Thyroid gland (tissue), 4 donors: ENCODE results near the gene LIN54.

ENCODE experiments used
- CTCF ChIP-seq, 6 experiments: fragments of 200-600 bp in 3 of 6; fragments of 450-650 bp in 3 of 6; sonication (generic) in 3 of 6; IDR thresholded peaks; one replicate each; pipeline ENCODE4 v1.5.1; 2016 to 2019; ENCODE audit warnings: antibody characterized with exemption in 6 of 6, mild to moderate bottlenecking in 2 of 6, inconsistent platforms in 1 of 6, moderate library complexity in 1 of 6
- POLR2A ChIP-seq, 2 donors: fragments of 450-650 bp; IDR thresholded peaks; one replicate each; pipeline ENCODE4 v1.6.1; 2017; ENCODE audit warnings: antibody characterized with exemption in 2 of 2, mild to moderate bottlenecking in 2 of 2, moderate library complexity in 1 of 2

GRCh38 chr4:82954212-82954611, 56.4 kb downstream of the LIN54 start:
- TF ChIP-seq CTCF (IDR thresholded peaks at IDR 0.05), result no peak
- TF ChIP-seq POLR2A (IDR thresholded peaks at IDR 0.05), result no peak
